ENCODE results near the gene SNAPC1.

DNA sequence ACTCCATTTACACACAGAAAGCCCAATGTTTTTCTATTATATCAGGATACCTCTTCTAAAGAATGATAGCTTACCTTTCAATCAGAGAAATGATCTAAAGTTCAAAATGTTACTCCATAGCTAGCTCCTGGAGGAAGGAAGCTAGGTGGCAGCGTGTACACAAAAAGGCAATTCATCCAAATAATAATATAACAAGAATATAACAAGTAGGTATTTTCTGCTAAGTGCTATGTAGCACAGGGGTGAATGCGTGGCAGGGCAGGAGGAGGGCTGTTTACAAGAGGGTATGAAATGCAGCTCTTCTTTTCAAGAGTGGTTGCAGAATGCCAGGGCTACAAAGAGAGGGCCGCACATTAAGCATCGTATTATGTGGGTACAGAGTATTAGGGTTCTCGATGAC, 663 bp upstream of the SNAPC1 start:
- TF ChIP-seq EZH2 (IDR thresholded peaks at IDR 0.05; ENCODE audit: borderline replicate concordance, low read depth, low read length, severe bottlenecking) (no peak), POLR2AphosphoS5 (IDR thresholded peaks at IDR 0.05; ENCODE audit: insufficient read depth, low read depth, low read length) (no peak), CTCF (IDR thresholded peaks at IDR 0.05; ENCODE audit: extremely low read depth in 1 of 2, insufficient read depth in 1 of 2, low read depth in 1 of 2, low read length in 2 of 2) (no peak), POLR2A (IDR thresholded peaks at IDR 0.05; ENCODE audit: low read depth, low read length) (no peak), MYC (IDR thresholded peaks at IDR 0.05; ENCODE audit: low read depth, low read length) (no peak), JUN (IDR thresholded peaks at IDR 0.05; ENCODE audit: borderline replicate concordance, insufficient read depth, insufficient read length, low read depth) (no peak), GATA2 (IDR thresholded peaks at IDR 0.05; ENCODE audit: insufficient read depth, insufficient read length, low read depth, low read length) (no peak), MAX (IDR thresholded peaks at IDR 0.05; ENCODE audit: insufficient read depth, insufficient read length) (no peak), FOS (IDR thresholded peaks at IDR 0.05; ENCODE audit: borderline replicate concordance, insufficient read depth, low read length) (no peak)

Measured in endothelial cell of umbilical vein (primary cell).